HG03060 (cell line): ENCODE measurements around the gene MPPED2.

Experiments used
- ATAC-seq: cut with Tn5 transposase; IDR thresholded peaks from one replicate; pipeline ENCODE4 v1.9.1; 2021; ENCODE audit warnings: low read depth, moderate number of reproducible peaks; ENCODE audit not compliant: unreplicated experiment

MPPED2 gene

GRCh38 chr11:30535818-30536217 lies 50.3 kb downstream of the MPPED2 start:
- no peak for ATAC-seq

- ATAC-seq = no peak
Measured at GRCh38 chr11:30533445-30533947, 52.7 kb downstream of the MPPED2 start.

- ATAC-seq = no peak
Measured at GRCh38 chr11:30527566-30527965, 58.6 kb downstream of the MPPED2 start.

- no peak for ATAC-seq
Measured at GRCh38 chr11:30526558-30526957, 59.6 kb downstream of the MPPED2 start.

DNA sequence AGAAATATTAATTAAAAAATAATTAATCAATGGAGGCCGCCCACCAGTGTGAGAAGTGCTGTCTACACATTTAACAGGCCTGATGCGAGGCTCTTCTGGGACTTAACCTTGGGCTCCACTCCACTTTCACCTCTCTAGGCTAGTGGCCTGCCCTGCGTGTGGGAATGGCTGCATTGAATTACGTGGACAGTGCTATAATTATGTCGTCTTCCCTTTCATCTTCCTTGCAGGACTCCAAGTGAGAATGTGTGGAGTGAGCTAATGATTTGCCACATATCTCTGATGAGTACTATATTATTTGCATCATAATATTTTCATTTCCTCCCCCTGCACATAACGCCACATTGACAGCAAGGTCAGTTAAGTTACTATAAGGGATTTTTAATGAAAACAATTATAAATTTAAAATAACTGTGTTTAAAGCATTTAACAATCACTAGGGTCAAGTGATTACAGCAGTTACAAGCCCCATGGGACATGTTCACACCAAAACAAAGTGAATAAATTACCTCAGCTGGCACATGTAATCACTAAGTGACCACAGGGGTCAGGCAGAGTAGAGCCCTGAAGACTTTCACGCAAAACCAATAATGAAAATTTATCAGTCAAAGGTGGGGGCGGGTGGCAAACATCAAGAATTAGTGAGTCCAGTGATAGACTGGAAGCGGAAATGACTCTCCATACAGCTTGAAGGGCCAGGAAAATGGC lies 63.5 kb downstream of the MPPED2 start:
- no peak for ATAC-seq

GRCh38 chr11:30521297-30522071 lies 64.7 kb downstream of the MPPED2 start:
- ATAC-seq = no peak

- no peak for ATAC-seq
Measured at GRCh38 chr11:30513087-30513486, 73.1 kb downstream of the MPPED2 start.

GRCh38 chr11:30511408-30511807 lies 74.7 kb downstream of the MPPED2 start:
- ATAC-seq = no peak

DNA sequence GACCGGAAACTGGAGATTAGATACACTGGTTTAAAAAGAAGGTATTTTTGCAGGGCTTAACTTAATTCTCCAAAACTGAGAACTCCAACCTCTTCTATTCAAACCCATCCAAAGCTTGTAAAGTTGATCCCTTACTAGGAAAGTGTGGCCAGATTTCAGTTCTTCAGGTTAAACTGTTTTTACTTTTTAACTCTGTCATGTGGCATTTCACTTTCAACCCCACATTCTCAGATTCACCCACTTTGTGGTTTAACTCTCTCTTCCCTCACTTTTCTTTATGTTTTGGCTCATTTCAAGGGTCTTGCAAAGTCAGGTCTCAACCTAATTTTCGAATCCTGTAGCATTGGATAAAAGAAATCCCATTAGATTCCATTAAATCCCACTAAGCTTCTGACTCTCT lies 75.4 kb downstream of the MPPED2 start:
- ATAC-seq = no peak

GRCh38 chr11:30509364-30509763 lies 76.8 kb downstream of the MPPED2 start:
- ATAC-seq = no peak

DNA sequence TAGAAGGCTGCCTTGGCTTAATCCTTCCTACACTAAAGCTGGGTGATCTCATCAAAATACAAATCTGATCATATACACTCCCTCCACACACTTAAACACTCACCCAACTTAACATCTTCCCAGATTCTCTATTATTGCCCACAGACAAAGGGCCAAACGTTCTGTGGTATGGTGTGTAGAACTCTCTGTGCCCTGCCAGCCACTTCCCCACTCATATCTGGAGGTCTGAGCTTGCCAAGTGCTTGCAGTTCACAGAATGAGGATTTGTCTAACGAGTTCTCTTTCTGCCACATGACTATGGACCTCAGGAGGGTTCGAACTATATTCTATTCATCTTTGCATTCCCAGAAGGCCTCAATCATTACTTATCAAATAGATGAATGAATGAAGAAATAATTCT lies 77.6 kb downstream of the MPPED2 start:
- no peak for ATAC-seq

GRCh38 chr11:30505603-30506002 lies 80.5 kb downstream of the MPPED2 start:
- ATAC-seq = no peak

DNA sequence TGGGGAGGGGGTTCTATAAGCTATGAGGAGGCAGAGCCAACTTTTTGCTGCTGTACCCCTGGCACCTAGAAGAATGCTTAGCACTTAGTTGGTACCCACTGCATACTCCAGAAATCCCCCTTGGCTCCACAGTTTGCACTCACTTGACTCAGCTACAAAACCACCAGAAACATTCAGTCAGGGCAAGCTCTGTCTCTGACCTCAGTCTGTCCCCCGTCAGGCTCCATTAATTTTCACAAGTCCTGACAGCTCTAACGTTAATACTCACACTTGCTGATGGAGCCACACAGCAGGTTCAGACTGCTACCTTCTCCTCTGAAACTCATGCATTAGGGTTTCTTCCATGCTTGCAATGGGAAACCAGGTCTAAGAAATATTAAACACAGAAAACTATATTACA lies 81.7 kb downstream of the MPPED2 start:
- ATAC-seq = no peak

DNA sequence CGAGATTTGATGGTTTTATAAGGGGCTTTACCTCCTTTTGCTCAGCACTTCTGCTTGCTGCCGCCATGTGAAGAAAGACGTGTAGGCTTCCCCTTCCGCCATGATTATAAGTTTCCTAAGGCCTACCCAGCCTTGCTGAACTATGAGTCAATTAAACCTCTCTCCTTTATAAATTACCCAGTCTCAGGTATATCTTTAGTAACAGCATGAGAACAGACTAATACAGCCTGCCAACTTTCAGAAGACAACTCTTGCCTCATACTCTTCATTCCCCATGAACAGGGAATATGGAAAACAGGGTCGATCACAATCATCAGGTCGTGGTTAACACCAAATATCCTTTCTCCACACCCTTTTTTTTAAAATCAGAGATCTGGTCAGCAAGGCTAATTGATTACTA lies 83.0 kb downstream of the MPPED2 start:
- ATAC-seq = no peak

GRCh38 chr11:30502305-30502704 lies 83.8 kb downstream of the MPPED2 start:
- ATAC-seq = no peak

DNA sequence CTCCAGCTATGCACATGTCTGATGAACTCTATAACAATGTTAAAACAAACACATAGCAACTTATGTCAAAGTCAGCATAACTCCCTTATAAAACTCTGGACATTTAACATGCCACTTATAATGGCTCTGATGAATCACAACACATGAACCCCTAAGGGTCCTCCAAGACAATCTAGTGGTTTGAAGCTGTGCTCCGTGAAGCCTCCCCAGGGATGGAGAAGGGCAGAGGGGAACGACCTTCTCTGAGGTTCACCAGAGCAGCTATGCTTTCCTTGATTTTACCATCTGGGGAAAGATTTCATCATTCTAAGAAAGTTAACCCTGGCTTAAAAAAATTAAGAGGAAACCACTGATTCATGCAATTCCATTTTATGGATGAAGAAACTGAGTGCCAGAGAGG lies 84.4 kb downstream of the MPPED2 start:
- ATAC-seq = no peak

- ATAC-seq = no peak
Measured at GRCh38 chr11:30499940-30500339, 86.2 kb downstream of the MPPED2 start.

- no peak for ATAC-seq
Measured at GRCh38 chr11:30497600-30497999, 88.6 kb downstream of the MPPED2 start.

GRCh38 chr11:30496935-30497334 lies 89.2 kb downstream of the MPPED2 start:
- no peak for ATAC-seq

- no peak for ATAC-seq
Measured at GRCh38 chr11:30495437-30495836, 90.7 kb downstream of the MPPED2 start.

- no peak for ATAC-seq
Measured at GRCh38 chr11:30489511-30489910, 96.6 kb downstream of the MPPED2 start.

DNA sequence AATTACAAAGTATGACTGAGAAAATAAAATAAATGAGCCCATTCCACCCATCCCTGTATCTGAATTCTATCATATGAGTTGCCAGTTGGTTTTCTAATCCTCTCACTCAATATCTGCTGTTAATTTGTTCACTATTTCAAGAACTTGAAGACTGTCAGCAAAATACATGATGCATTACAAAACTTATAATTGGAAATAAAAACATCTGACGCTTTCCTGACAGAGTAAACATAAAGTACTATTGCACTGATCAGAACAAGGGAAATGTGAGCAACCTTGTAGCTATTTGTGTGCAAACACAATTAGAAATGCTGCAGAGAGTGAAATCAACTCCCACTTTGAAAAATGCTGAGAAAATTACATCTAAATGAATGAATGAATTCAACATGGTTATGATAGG lies 97.1 kb downstream of the MPPED2 start:
- ATAC-seq = no peak
